ENCODE data around the gene MAT2B. TPM values are rescaled to one million over a fixed set of nuclear protein-coding genes. Genes with fewer than 3 reads are reported as not detected.

The MAT2B gene
- total and polyA plus RNA-seq, 9 of the 15 experiments (the other 6 are each of a cell fraction or from before 2014, with no cell fraction given), result 32.0 to 57.7 (median 43.6) TPM

- peak; percentile 68; the same call in 1 of the 2 replicates for TF ChIP-seq NR2C1 (IDR thresholded peaks at IDR 0.05)
- peak; percentile 65; the same call in 1 of the 2 replicates for TF ChIP-seq NR2C1 (tag; IDR thresholded peaks at IDR 0.05)
- no peak for TF ChIP-seq ZNF212 (CRISPR knock-in tag; IDR thresholded peaks at IDR 0.05)
- no peak for TF ChIP-seq HNRNPUL1 (IDR thresholded peaks at IDR 0.05; ENCODE audit: low read length)
- TF ChIP-seq CBX1 (IDR thresholded peaks at IDR 0.05; ENCODE audit: low read depth), result peak; percentile 60
- TF ChIP-seq NFIX (CRISPR knock-in tag; IDR thresholded peaks at IDR 0.05; ENCODE audit: low read depth), result no peak
- TF ChIP-seq PCBP1 (IDR thresholded peaks at IDR 0.05; ENCODE audit: low read depth, low read length, poor library complexity, severe bottlenecking), result peak; percentile 83
- TF ChIP-seq TSC22D4 (tag; IDR thresholded peaks at IDR 0.05), result no peak
- no peak for TF ChIP-seq ADNP (tag; IDR thresholded peaks at IDR 0.05)
- TF ChIP-seq, protein P1, sequence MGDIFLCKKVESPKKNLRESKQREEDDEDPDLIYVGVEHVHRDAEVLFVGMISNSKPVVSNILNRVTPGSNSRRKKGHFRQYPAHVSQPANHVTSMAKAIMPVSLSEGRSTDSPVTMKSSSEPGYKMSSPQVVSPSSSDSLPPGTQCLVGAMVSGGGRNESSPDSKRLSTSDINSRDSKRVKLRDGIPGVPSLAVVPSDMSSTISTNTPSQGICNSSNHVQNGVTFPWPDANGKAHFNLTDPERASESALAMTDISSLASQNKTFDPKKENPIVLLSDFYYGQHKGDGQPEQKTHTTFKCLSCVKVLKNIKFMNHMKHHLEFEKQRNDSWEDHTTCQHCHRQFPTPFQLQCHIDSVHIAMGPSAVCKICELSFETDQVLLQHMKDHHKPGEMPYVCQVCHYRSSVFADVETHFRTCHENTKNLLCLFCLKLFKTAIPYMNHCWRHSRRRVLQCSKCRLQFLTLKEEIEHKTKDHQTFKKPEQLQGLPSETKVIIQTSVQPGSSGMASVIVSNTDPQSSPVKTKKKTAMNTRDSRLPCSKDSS (IDR thresholded peaks at IDR 0.05; ENCODE audit: low read depth, partially characterized antibody), result no peak
- TF ChIP-seq POLR2AphosphoS2 (IDR thresholded peaks at IDR 0.05; ENCODE audit: low read length), result peak; percentile 4; the same call in 1 of the 2 replicates
- peak in 1 of 2 experiments; percentile 82; a peak in 2 of 4 replicates for TF ChIP-seq HDAC1 (IDR thresholded peaks at IDR 0.05)
- peak; percentile 52; the same call in 1 of the 2 replicates for TF ChIP-seq DMBX1 (CRISPR knock-in tag; IDR thresholded peaks at IDR 0.05; ENCODE audit: borderline replicate concordance)
- TF ChIP-seq ARID4B (CRISPR knock-in tag; IDR thresholded peaks at IDR 0.05), result peak; percentile 81
- no peak for TF ChIP-seq GATAD2B (IDR thresholded peaks at IDR 0.05; ENCODE audit: borderline replicate concordance)
- TF ChIP-seq HLTF (IDR thresholded peaks at IDR 0.05), result peak; percentile 29; the same call in 1 of the 2 replicates
- peak; percentile 46; the same call in 1 of the 2 replicates for TF ChIP-seq ZNF76 (CRISPR knock-in tag; IDR thresholded peaks at IDR 0.05; ENCODE audit: borderline replicate concordance)
- TF ChIP-seq ZC3H8 (IDR thresholded peaks at IDR 0.05), result no peak
- TF ChIP-seq NFRKB (IDR thresholded peaks at IDR 0.05; ENCODE audit: low read depth), result peak; percentile 82; the same call in 1 of the 2 replicates
- TF ChIP-seq CEBPB (tag; IDR thresholded peaks at IDR 0.05), result peak; percentile 66
- TF ChIP-seq NR2C2 (CRISPR knock-in tag; IDR thresholded peaks at IDR 0.05), result 0 out of 2 replicates have a peak, but pooled peaks have one; percentile 43
- peak; percentile 89 for TF ChIP-seq NR2C2 (tag; IDR thresholded peaks at IDR 0.05)
- TF ChIP-seq TBL1XR1 (IDR thresholded peaks at IDR 0.05; ENCODE audit: low read length in 2 of 2), result 0 out of 4 replicates have a peak, but pooled peaks of 1 of the 2 experiments have one; percentile 21
Observed at GRCh38 chr5:163459819-163460561, 45.4 kb upstream of the MAT2B start, which contains the start of gene NUDCD2 (continued).

Data from K562 (cell line).